Putamen (tissue), 1 donor: Measurements from ENCODE around the gene ZEB1.
"Not testable (repeated sequence)": the region's sequence is repeated elsewhere in the genome, so short reads cannot be mapped to it uniquely, and the experiment has no call there.

Experiments
- DNase-seq: peaks from one replicate; pipeline ENCODE4 v3.0.0-alpha.2; 2016; ENCODE audit warnings: low spot score

The ZEB1 gene

GRCh38 chr10:31508234-31508633 lies 189.2 kb downstream of the ZEB1 start:
- DNase-seq = no peak

DNA sequence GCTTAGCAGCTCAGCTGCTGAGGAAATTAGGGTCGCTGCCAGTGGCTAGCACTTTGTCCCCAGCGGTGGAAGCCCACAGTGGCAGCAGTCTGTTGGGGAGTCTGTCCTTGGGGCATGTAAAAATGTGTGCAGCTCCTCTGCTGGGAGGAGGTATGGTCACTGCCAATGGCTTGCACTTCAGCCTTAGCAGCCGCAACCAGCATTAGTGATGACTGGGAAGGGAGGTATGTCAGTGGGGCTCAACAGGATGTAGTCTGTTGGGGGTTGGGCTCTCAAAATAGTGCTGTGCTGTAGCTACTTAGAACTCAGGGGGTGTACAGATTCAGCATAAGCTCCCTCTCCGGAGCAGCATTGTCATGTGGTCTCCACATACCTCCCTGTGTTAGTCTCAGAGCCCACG lies 189.9 kb downstream of the ZEB1 start:
- DNase-seq = no peak

GRCh38 chr10:31509989-31510388 lies 191.0 kb downstream of the ZEB1 start:
- DNase-seq = no peak

DNA sequence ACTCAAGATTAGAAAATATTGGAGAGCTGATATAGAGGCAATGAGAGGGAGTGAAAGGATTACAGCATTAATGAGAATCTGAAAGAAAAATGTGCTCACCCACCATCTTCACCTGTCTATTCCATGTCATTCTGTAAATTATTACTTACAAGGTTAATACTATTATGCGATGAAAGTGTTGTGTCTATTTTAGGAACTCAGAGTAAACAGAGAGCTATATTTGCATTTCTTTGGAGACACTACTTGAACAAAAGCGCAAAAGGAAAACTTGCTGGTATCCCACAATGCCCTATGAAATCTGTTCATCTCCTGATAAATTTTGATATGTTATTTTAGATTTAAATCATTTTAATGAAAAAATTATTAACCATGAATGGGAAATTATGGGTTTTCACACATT lies 196.1 kb downstream of the ZEB1 start:
- no peak for DNase-seq

DNA sequence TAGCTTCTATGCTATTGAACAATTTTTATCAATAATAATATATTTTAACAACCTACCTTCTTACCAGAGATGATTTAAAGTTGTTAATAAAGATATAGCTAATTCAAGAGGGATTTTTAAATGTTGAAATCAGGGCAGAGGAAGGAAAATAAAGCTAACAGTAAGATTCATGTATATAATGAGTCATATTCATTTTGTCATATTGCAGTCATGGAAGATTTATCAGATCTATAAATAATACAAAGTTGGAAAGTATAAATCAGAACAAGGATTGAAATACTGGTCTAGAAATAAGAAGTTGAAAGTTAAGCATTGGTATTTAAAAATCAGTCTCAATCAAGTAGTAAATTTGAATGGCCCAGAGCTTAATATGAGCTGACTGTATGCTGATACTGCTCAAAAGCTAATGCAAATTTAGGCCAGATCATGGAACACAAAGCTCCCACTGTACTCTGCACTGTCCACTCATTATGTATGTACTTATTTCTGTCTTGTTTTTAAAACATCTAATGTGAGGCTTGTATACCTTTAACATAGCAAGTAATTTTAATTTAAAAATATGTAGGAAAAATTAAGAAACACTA lies 196.9 kb downstream of the ZEB1 start:
- DNase-seq = no peak

DNA sequence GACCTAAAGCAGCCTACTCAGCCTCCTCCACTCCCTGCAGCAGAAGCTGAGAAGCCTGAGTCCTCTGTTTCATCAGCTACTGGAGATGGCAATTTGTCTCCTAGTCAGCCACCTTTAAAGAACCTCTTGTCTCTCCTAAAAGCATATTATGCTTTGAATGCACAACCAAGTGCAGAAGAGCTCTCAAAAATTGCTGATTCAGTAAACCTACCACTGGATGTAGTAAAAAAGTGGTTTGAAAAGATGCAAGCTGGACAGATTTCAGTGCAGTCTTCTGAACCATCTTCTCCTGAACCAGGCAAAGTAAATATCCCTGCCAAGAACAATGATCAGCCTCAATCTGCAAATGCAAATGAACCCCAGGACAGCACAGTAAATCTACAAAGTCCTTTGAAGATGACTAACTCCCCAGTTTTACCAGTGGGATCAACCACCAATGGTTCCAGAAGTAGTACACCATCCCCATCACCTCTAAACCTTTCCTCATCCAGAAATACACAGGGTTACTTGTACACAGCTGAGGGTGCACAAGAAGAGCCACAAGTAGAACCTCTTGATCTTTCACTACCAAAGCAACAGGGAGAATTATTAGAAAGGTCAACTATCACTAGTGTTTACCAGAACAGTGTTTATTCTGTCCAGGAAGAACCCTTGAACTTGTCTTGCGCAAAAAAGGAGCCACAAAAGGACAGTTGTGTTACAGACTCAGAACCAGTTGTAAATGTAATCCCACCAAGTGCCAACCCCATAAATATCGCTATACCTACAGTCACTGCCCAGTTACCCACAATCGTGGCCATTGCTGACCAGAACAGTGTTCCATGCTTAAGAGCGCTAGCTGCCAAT lies 202.2 kb downstream of the ZEB1 start:
- DNase-seq = no peak

DNA sequence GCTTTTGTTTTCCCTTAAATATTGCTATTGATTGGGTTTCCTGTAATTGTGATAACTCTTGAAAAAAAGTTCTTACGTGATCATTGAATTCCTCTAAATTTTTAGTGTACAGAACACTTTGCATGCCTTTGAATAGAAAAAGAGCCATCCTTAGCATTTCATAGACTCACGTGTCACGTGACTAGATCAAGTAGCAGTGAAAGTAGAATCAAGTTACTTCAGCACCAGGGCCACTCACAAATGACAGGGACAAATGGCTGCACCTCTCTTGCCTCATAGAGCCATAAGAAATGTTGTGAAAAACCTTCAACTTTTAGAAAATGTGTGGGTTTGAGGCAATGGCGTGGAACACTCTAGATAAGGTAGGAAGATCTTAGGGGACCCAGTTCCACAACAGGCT lies 203.8 kb downstream of the ZEB1 start:
- DNase-seq = no peak

GRCh38 chr10:31524460-31524859 lies 205.4 kb downstream of the ZEB1 start:
- DNase-seq = no peak

DNA sequence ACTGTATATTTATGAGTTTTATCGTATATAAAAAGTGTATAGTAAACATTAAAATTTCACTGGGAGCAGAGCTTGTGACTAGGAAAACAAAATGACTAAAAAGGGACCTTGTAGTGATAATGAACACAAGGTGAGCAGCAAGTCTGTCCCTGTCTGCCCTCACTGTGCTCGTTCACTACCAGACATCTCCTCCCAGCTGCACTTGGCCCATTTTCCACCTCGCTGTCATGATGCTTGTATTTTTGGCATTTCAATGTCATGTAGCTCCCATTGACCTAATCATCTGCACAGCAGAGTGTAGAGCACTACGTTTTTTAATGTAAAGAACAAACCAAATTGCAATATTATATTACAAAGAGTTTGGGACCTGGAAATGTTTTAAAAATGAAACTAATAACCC lies 207.2 kb downstream of the ZEB1 start:
- no peak for DNase-seq

DNA sequence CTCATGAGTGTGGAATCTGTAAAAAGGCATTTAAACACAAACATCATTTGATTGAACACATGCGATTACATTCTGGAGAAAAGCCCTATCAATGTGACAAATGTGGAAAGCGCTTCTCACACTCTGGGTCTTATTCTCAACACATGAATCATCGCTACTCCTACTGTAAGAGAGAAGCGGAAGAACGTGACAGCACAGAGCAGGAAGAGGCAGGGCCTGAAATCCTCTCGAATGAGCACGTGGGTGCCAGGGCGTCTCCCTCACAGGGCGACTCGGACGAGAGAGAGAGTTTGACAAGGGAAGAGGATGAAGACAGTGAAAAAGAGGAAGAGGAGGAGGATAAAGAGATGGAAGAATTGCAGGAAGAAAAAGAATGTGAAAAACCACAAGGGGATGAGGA lies 207.7 kb downstream of the ZEB1 start:
- DNase-seq = no peak

DNA sequence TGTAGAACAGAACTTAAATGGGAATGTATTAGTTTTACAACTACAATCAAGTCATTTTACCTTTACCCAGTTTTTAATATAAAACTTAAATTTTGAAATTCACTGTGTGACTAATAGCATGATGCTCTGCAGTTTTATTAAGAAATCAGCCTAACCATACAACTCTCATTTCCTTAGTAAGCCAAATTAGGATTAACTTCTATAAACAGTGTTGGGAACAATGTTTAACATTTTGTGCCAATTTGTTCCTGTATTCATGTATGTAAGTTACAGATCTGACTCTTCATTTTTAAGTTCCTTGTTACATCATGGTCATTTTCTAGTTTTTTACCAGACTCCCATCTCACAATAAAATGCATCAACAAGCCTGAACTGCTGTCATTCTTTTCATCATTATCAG lies 209.8 kb downstream of the ZEB1 start:
- no peak for DNase-seq

DNA sequence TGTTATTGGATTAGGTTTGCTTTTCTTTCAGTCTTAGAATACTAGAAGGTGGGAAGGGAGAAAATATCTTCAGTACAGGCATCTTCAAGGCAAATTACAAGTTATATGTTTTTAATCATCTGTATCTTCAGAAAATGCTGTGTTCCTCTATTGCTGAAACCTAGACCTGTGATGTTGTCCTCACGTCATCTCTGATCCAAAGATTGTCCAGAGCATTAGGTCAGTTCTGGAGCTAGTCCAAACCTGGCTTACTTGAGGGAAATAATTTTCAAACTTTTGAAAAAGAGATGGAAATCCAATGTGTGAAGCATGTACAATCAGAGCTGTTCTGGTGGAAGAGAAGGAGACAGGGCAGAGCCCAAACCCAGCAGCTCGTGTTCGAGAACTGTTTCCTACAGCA lies 217.3 kb downstream of the ZEB1 start:
- DNase-seq = no peak

- no peak for DNase-seq
Observed at GRCh38 chr10:31549896-31550295, 230.9 kb downstream of the ZEB1 start.

DNA sequence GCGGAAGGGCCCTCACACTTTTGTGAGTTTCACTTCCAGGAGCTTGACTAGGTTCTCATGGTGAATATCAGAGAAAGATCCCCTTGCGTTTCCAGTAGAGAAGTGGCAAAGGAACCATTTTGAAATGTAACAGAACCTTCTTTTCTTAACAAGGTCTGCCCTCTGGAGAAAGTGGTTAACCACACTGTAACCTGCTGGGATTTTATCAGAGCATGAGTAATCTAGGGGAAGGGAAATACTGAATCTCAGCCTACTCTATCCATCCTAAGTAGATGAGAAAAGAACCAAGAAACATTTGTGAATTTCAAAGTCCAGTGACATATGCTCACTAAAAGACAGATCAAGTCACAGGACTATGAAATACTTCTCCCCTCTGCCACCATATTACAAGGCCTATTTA lies 235.5 kb downstream of the ZEB1 start:
- DNase-seq = no peak

GRCh38 chr10:31557854-31558253 lies 238.8 kb downstream of the ZEB1 start:
- no peak for DNase-seq

GRCh38 chr10:31568252-31568861 lies 249.3 kb downstream of the ZEB1 start:
- DNase-seq = not testable (repeated sequence)

DNA sequence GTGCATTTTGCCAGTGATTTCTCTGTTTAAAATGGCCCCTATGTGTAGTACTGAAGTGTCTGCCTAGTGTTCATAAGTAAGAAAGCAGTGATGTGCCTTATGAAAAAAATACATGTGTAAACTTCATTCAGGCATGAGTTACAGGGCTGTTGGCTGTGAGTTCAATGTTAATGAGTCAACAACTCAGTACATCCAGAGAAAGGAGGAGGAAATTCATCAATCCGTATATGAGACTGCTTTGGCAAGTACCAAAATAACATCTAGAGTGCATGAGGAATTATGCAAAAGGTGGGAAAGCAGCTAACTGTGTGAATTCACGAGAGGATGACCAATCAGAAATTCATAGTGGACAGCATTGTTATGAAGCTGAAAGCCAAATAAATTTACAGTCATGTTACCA lies 255.6 kb downstream of the ZEB1 start:
- DNase-seq = no peak

- no peak for DNase-seq
Observed at GRCh38 chr10:31578181-31578852, 259.3 kb downstream of the ZEB1 start.

DNA sequence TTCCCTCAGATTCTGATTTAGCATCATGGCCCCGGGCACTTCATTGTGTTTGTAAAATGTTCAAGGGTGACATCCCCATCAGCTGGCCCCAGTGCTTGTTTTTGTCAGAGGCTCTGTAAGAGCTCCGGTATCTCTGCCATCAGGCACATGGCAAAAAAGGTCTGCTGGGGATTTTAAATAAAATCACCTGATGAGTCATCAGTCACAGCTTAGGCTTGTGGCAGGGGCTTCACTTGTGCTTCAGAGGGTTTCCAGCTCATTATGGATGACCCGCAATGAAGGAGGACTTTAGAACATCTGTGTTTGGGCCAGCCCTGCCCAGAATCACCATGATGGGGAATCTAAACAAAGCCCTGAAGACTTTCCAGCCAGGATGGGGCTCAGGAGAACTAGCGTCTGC lies 259.9 kb downstream of the ZEB1 start:
- no peak for DNase-seq
